Loucy (cell line): ENCODE measurements around the gene HIBCH.
"Not testable (repeated sequence)": the region's sequence is repeated elsewhere in the genome, so short reads cannot be mapped to it uniquely, and the experiment has no call there.

Experiments used
- H2AFZ ChIP-seq: fragments of 200-600 bp; sonication (generic); 2 replicates; pipeline ENCODE4 v1.6.0; 2016; ENCODE audit warnings: antibody characterized with exemption, mild to moderate bottlenecking, low read length, moderate library complexity
- H3F3A ChIP-seq: fragments of 200-600 bp; 2 replicates; pipeline ENCODE4 v1.6.0; 2016; ENCODE audit warnings: antibody characterized with exemption, low read depth, mild to moderate bottlenecking
- H3K27me3 ChIP-seq: fragments of 200-600 bp; sonication (generic); 2 replicates; pipeline ENCODE4 v1.6.1; 2014; ENCODE audit warnings: low read length, mild to moderate bottlenecking; ENCODE audit not compliant: insufficient read depth, poor library complexity, severe bottlenecking
- H3K36me3 ChIP-seq: fragments of 200-600 bp; sonication (generic); 2 replicates; pipeline ENCODE4 v1.6.1; 2016; ENCODE audit warnings: low read length; ENCODE audit not compliant: insufficient read depth
- H3K4me1 ChIP-seq: fragments of 200-600 bp; sonication (generic); 2 replicates; pipeline ENCODE4 v1.5.1; 2014; ENCODE audit warnings: low read length, mild to moderate bottlenecking; ENCODE audit not compliant: insufficient read depth, poor library complexity, severe bottlenecking
- H3K4me2 ChIP-seq: fragments of 200-600 bp; sonication (generic); 2 replicates; pipeline ENCODE4 v1.6.0; 2014; ENCODE audit warnings: antibody characterized with exemption, low read length, low read depth, mild to moderate bottlenecking; ENCODE audit not compliant: poor library complexity, severe bottlenecking
- H3K4me3 ChIP-seq: fragments of 200-600 bp; sonication (generic); 2 replicates; pipeline ENCODE4 v1.5.1; 2014; ENCODE audit warnings: low read length, mild to moderate bottlenecking, mixed read lengths; ENCODE audit not compliant: poor library complexity, severe bottlenecking
- H3K79me2 ChIP-seq: fragments of 200-600 bp; sonication (generic); 2 replicates; pipeline ENCODE4 v1.6.1; 2014; ENCODE audit warnings: low read length; ENCODE audit not compliant: insufficient read depth
- H3K9ac ChIP-seq: fragments of 200-600 bp; sonication (generic); 2 replicates; pipeline ENCODE4 v1.6.0; 2014; ENCODE audit warnings: mild to moderate bottlenecking, low read depth, low read length, moderate library complexity; ENCODE audit not compliant: poor library complexity, severe bottlenecking
- H3K9me2 ChIP-seq: fragments of 200-600 bp; sonication (generic); replicated peaks from 2 replicates; pipeline ENCODE4 v1.6.1; 2016; ENCODE audit warnings: low read depth, low read length, mixed read lengths
- H3K9me3 ChIP-seq: fragments of 200-600 bp; sonication (generic); 2 replicates; pipeline ENCODE4 v1.6.1; 2014; ENCODE audit warnings: mild to moderate bottlenecking, antibody characterized with exemption, low read length, low read depth; ENCODE audit not compliant: insufficient read depth
- H4K20me1 ChIP-seq: fragments of 200-600 bp; sonication (generic); 2 replicates; pipeline ENCODE4 v1.6.0; 2014; ENCODE audit warnings: antibody characterized with exemption, low read length, mild to moderate bottlenecking; ENCODE audit not compliant: insufficient read depth, poor library complexity, severe bottlenecking
- EZH2phosphoT487 ChIP-seq: fragments of 200-600 bp; IDR thresholded peaks from 2 replicates; pipeline ENCODE4 v1.6.1; 2018; ENCODE audit warnings: antibody characterized with exemption, mild to moderate bottlenecking, moderate library complexity, borderline replicate concordance
- TF ChIP-seq, protein P1 (sequence below): fragments of 200-600 bp; sonication (generic); conservative IDR thresholded peaks from 2 replicates; pipeline ENCODE4 v1.5.1; 2014; ENCODE audit warnings: mild to moderate bottlenecking, antibody characterized with exemption, low read length

The HIBCH gene

DNA sequence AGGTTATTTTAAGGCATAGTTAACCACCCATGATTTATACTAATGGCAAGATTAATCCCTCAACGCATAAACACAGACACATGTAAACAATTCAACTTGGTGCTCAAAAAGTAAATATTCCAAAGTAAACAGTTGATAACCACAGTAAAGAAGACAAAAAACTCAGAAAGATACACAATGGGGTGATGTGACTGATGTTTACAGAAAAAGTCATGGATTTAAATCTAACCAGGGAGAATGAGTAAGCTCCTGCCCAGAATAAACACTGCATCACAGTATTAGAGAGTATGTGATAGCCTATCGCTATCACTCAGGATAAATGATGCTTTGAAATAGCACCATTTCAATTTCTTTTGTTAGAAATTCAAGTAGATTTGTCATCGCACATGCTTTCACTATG is 49.3 kb downstream of the HIBCH start:
- H3K4me2 ChIP-seq, result no peak overlapping the region
- H3K36me3 ChIP-seq, result no peaks in the 10 kb centered on the region
- TF ChIP-seq EZH2phosphoT487, result no peak
- TF ChIP-seq, protein P1, sequence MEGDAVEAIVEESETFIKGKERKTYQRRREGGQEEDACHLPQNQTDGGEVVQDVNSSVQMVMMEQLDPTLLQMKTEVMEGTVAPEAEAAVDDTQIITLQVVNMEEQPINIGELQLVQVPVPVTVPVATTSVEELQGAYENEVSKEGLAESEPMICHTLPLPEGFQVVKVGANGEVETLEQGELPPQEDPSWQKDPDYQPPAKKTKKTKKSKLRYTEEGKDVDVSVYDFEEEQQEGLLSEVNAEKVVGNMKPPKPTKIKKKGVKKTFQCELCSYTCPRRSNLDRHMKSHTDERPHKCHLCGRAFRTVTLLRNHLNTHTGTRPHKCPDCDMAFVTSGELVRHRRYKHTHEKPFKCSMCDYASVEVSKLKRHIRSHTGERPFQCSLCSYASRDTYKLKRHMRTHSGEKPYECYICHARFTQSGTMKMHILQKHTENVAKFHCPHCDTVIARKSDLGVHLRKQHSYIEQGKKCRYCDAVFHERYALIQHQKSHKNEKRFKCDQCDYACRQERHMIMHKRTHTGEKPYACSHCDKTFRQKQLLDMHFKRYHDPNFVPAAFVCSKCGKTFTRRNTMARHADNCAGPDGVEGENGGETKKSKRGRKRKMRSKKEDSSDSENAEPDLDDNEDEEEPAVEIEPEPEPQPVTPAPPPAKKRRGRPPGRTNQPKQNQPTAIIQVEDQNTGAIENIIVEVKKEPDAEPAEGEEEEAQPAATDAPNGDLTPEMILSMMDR, result no peak
- H3F3A ChIP-seq, result no peaks in the 10 kb centered on the region
- no peaks in the 10 kb centered on the region for H4K20me1 ChIP-seq
- H3K4me1 ChIP-seq, result peaks cover 10% of the 10 kb centered on the region
- H3K9me2 ChIP-seq, result no peaks in the 10 kb centered on the region
- no peak overlapping the region for H2AFZ ChIP-seq
- no peak overlapping the region for H3K4me3 ChIP-seq
- no peaks in the 10 kb centered on the region for H3K9me3 ChIP-seq
- H3K27me3 ChIP-seq, result no peaks in the 10 kb centered on the region
- no peaks in the 10 kb centered on the region for H3K79me2 ChIP-seq
- no peak overlapping the region for H3K9ac ChIP-seq

DNA sequence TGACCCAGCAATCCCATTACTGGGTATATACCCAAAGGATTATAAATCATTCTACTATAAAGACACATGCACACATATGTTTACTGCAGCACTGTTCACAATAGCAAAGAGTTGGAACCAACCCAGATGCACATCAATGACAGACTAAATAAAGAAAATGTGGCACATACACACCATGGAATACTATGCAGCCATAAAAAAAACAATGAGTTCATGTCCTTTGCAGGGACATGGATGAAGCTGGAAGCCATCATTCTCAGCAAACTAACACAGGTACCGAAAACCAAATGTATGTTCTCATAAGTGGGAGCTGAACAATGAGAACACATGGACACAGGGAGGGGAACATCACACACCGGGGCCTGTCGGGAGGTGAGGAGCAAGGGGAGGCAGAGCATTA is 49.9 kb downstream of the HIBCH start:
- not testable (repeated sequence) for H3K9me2 ChIP-seq, H3K4me2 ChIP-seq, H3K9ac ChIP-seq, H3F3A ChIP-seq, H3K9me3 ChIP-seq, H3K4me1 ChIP-seq, H3K36me3 ChIP-seq, H3K4me3 ChIP-seq, H2AFZ ChIP-seq, H4K20me1 ChIP-seq, H3K79me2 ChIP-seq, H3K27me3 ChIP-seq

GRCh38 chr2:190267302-190267701 is 52.3 kb downstream of the HIBCH start:
- Histone ChIP-seq H3K27me3 (no peaks in the 10 kb centered on the region), H3K9ac (no peak overlapping the region), H3K4me1 (peaks cover 5% of the 10 kb centered on the region), H4K20me1 (no peaks in the 10 kb centered on the region), H3K4me2 (no peak overlapping the region), H3K4me3 (no peak overlapping the region), H3K9me3 (no peaks in the 10 kb centered on the region), H2AFZ (no peak overlapping the region), H3F3A (no peaks in the 10 kb centered on the region), H3K79me2 (no peaks in the 10 kb centered on the region), H3K9me2 (no peaks in the 10 kb centered on the region), H3K36me3 (no peaks in the 10 kb centered on the region)
- TF ChIP-seq, protein P1, result no peak
- no peak for TF ChIP-seq EZH2phosphoT487

DNA sequence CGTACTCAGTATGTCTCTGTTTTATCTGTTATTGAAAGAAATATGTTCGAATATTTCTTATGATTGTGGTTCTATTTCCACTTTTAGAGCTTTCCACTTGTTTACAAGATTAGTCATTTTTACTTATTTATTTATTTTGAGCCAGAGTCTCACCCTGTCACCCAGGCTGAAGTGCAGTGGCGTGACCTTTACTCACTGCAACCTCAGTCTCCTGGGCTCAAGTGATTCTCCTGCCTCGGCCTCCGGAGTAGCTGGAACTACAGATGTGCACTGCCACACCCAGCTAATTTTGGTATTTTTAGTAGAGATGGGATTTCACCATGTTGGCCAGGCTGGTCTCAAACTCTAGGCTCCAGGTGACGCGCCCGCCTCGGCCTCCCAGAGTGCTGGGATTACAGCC is 53.3 kb downstream of the HIBCH start:
- Histone ChIP-seq H2AFZ (no peak overlapping the region), H3K9ac (no peak overlapping the region), H3K9me2 (no peaks in the 10 kb centered on the region), H3K36me3 (no peaks in the 10 kb centered on the region), H3K9me3 (no peaks in the 10 kb centered on the region), H3K4me1 (no peaks in the 10 kb centered on the region), H3K79me2 (no peaks in the 10 kb centered on the region), H4K20me1 (no peaks in the 10 kb centered on the region), H3K27me3 (no peaks in the 10 kb centered on the region), H3K4me3 (no peak overlapping the region), H3K4me2 (no peak overlapping the region), H3F3A (no peaks in the 10 kb centered on the region)
- TF ChIP-seq, protein P1, result no peak
- no peak for TF ChIP-seq EZH2phosphoT487
